ENCODE data around the gene RABGAP1.

The RABGAP1 gene

GRCh38 chr9:123087359-123087888 is 146.6 kb downstream of the RABGAP1 start:
- DNase-seq, result no peak

GRCh38 chr9:123089040-123089439 is 148.2 kb downstream of the RABGAP1 start:
- DNase-seq, result no peak

GRCh38 chr9:123089790-123090189 is 149.0 kb downstream of the RABGAP1 start:
- no peak for DNase-seq

- DNase-seq, result no peak
Observed at GRCh38 chr9:123090198-123090896, 149.5 kb downstream of the RABGAP1 start.

GRCh38 chr9:123090956-123091355 is 150.1 kb downstream of the RABGAP1 start:
- DNase-seq, result no peak

- no peak for DNase-seq
Observed at GRCh38 chr9:123091459-123091858, 150.6 kb downstream of the RABGAP1 start.

- no peak for DNase-seq
Observed at GRCh38 chr9:123093141-123093540, 152.3 kb downstream of the RABGAP1 start.

GRCh38 chr9:123096987-123097386 is 156.2 kb downstream of the RABGAP1 start:
- DNase-seq, result no peak

- DNase-seq, result no peak
Observed at GRCh38 chr9:123097430-123098095, 156.7 kb downstream of the RABGAP1 start.

GRCh38 chr9:123098096-123098459 is 157.3 kb downstream of the RABGAP1 start:
- DNase-seq, result no peak

GRCh38 chr9:123099042-123099441 is 158.2 kb downstream of the RABGAP1 start:
- DNase-seq, result no peak

- no peak for DNase-seq
Observed at GRCh38 chr9:123099548-123099947, 158.7 kb downstream of the RABGAP1 start.

GRCh38 chr9:123102375-123103113 is 161.7 kb downstream of the RABGAP1 start:
- no peak for DNase-seq

GRCh38 chr9:123104807-123105206 is 164.0 kb downstream of the RABGAP1 start:
- DNase-seq, result no peak

- no peak for DNase-seq
Observed at GRCh38 chr9:123105490-123105889, 164.7 kb downstream of the RABGAP1 start.

- no peak for DNase-seq
Observed at GRCh38 chr9:123107639-123108285, 166.9 kb downstream of the RABGAP1 start.

GRCh38 chr9:123108976-123109375 is 168.2 kb downstream of the RABGAP1 start:
- no peak for DNase-seq

- no peak for DNase-seq
Observed at GRCh38 chr9:123109540-123110279, 168.9 kb downstream of the RABGAP1 start.

GRCh38 chr9:123111427-123112014 is 170.7 kb downstream of the RABGAP1 start:
- no peak for DNase-seq

- peak; percentile 22 for DNase-seq
Observed at GRCh38 chr9:123112015-123112975, 171.5 kb downstream of the RABGAP1 start.

- no peak for DNase-seq
Observed at GRCh38 chr9:123113185-123113584, 172.4 kb downstream of the RABGAP1 start.
